ENCODE results near the gene KIAA1328. TPM values are rescaled to one million over a fixed set of nuclear protein-coding genes. Genes with fewer than 3 reads are reported as not detected.

Gene KIAA1328
- total and polyA plus RNA-seq, 7 donors = 2.1 to 18.9 (median 12.5) TPM

GRCh38 chr18:36835927-36836326, 7.0 kb downstream of the KIAA1328 start:
- no peaks in the 10 kb centered on the region for H3K27me3 ChIP-seq
- TF ChIP-seq POLR2A (IDR thresholded peaks at IDR 0.05) (no peak), EP300 (IDR thresholded peaks at IDR 0.05) (no peak), POLR2AphosphoS5 (IDR thresholded peaks at IDR 0.05) (no peak)
- TF ChIP-seq, protein P1, sequence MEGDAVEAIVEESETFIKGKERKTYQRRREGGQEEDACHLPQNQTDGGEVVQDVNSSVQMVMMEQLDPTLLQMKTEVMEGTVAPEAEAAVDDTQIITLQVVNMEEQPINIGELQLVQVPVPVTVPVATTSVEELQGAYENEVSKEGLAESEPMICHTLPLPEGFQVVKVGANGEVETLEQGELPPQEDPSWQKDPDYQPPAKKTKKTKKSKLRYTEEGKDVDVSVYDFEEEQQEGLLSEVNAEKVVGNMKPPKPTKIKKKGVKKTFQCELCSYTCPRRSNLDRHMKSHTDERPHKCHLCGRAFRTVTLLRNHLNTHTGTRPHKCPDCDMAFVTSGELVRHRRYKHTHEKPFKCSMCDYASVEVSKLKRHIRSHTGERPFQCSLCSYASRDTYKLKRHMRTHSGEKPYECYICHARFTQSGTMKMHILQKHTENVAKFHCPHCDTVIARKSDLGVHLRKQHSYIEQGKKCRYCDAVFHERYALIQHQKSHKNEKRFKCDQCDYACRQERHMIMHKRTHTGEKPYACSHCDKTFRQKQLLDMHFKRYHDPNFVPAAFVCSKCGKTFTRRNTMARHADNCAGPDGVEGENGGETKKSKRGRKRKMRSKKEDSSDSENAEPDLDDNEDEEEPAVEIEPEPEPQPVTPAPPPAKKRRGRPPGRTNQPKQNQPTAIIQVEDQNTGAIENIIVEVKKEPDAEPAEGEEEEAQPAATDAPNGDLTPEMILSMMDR (IDR thresholded peaks at IDR 0.05) = no peak
- H3K9me3 ChIP-seq = no peaks in the 10 kb centered on the region
- intact Hi-C loops (cut with DNase I) = no loop called here
- DNase-seq = no peak
- no peaks in the 10 kb centered on the region for H3K4me1 ChIP-seq
- WGBS, 2 donors = 97 to 100% methylated on average over 1 of the region's 1 CpG
- no peak overlapping the region for H3K4me3 ChIP-seq
- peaks cover 0 to 14% (median 0%) of the 10 kb centered on the region in 4 donors for H3K36me3 ChIP-seq
- no peak overlapping the region for H3K27ac ChIP-seq

DNA sequence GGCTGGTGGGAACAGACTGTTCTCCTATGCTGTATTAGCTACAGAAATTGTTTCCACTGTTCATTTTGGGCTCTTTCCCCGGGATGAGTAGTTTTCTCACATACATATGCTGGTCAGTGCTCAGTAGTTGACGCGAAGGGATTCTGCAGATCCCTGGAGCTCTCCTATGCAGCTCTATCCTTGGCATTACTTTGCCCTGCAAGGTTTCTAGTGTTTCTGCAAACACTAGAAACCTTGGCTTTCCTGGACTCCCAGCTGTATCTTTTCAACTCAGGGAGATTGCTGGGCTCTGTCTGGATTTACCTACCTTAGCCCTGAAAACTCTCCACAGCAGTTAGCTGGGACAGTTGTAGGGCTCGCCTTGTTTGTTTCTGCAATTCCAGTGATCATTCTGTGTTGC, 10.9 kb downstream of the KIAA1328 start:
- Histone ChIP-seq H3K4me1 (no peaks in the 10 kb centered on the region), H3K27me3 (no peaks in the 10 kb centered on the region), H3K27ac (no peak overlapping the region), H3K9me3 (no peaks in the 10 kb centered on the region), H3K4me3 (no peak overlapping the region), H3K36me3 (peaks cover 0 to 14% (median 0%) of the 10 kb centered on the region in 4 donors)
- WGBS, 2 donors = 96 to 98% methylated on average over 4 of the region's 4 CpGs
- intact Hi-C loops (cut with DNase I) = no loop called here
- DNase-seq = no peak
- TF ChIP-seq POLR2AphosphoS5 (IDR thresholded peaks at IDR 0.05) = no peak
- TF ChIP-seq, protein P1 (IDR thresholded peaks at IDR 0.05) = no peak
- TF ChIP-seq POLR2A (IDR thresholded peaks at IDR 0.05) = no peak
- no peak for TF ChIP-seq EP300 (IDR thresholded peaks at IDR 0.05)

DNA sequence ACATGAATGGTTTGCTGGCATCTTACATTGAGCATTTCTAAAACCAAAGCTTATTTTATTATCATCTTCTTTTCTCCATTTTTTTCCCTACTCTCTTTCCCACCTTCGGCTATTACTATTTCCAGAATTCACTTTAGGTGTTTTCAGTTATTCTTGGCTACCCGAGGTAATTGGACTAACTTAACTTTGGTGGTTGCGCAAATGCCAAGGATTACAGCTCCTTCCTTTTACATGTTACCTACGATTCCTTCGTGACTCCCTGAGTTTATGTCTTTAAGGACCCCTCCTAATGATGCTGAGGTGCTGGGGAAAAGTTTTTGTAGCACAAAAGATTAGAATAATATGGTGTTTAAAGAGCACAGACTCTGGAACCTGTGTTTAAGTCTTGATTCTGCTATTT, 14.3 kb downstream of the KIAA1328 start:
- H3K4me3 ChIP-seq = no peak overlapping the region
- no peak for DNase-seq
- no peaks in the 10 kb centered on the region for H3K9me3 ChIP-seq
- intact Hi-C loops (cut with DNase I) = no loop called here
- H3K27ac ChIP-seq = no peak overlapping the region
- no peaks in the 10 kb centered on the region for H3K4me1 ChIP-seq
- no peaks in the 10 kb centered on the region for H3K36me3 ChIP-seq
- 95 to 97% methylated on average over 5 of the region's 5 CpGs for WGBS, 2 donors
- no peak for TF ChIP-seq POLR2A (IDR thresholded peaks at IDR 0.05)
- TF ChIP-seq POLR2AphosphoS5 (IDR thresholded peaks at IDR 0.05) = no peak
- TF ChIP-seq, protein P1 (IDR thresholded peaks at IDR 0.05) = no peak
- no peak for TF ChIP-seq EP300 (IDR thresholded peaks at IDR 0.05)
- H3K27me3 ChIP-seq = no peaks in the 10 kb centered on the region

DNA sequence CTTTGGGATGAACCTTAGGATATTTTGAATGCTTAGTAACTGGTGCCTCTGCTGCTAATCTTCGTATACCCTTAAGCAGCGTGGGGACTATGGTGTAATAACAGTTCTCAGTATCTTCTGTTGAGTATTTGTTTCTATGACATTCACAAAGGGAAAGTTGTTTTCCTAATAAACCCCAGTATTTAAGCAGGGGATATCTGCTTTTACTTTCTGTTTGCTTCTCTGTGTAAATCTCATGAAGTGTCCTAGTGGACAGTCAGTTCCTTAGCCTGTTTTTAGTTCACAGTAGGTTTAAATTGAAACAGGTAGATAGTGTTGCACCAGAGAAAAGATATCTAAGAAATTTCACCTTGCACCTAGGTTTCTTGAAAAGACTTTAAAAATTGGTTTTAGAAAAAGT, 14.9 kb downstream of the KIAA1328 start:
- DNase-seq = no peak
- no peak overlapping the region for H3K4me3 ChIP-seq
- no peaks in the 10 kb centered on the region for H3K9me3 ChIP-seq
- H3K4me1 ChIP-seq = no peaks in the 10 kb centered on the region
- no peak overlapping the region for H3K27ac ChIP-seq
- TF ChIP-seq POLR2AphosphoS5 (IDR thresholded peaks at IDR 0.05) (no peak), EP300 (IDR thresholded peaks at IDR 0.05) (no peak)
- TF ChIP-seq, protein P1 (IDR thresholded peaks at IDR 0.05) = no peak
- no peaks in the 10 kb centered on the region for H3K27me3 ChIP-seq
- H3K36me3 ChIP-seq = no peaks in the 10 kb centered on the region
- intact Hi-C loops (cut with DNase I) = no loop called here
- 87 to 93% methylated on average over 2 of the region's 2 CpGs for WGBS, 2 donors

DNA sequence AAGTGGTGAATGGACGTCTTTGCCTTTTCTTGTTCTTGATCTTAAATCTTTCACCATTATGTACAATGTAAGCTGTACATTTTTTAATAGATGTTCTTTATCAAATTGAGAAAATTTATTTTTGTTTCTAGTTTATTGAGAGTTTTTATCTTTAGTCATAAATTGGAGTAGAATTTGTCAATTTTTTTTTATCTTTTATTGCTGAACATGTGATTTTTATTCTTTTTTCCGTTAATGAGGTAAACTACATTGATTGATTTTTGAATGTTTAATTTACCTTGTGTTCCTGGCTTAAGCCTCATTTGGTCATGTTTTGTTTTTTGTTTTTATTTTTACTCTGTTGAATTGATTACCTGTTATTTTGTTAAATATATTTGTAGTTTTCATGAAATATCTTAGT, 19.7 kb downstream of the KIAA1328 start:
- H3K9me3 ChIP-seq = peaks cover 0 to 3% (median 0%) of the 10 kb centered on the region in 4 donors
- no peaks in the 10 kb centered on the region for H3K27me3 ChIP-seq
- 96 to 98% methylated on average over 2 of the region's 2 CpGs for WGBS, 2 donors
- peaks cover 0 to 4% (median 0%) of the 10 kb centered on the region in 4 donors for H3K36me3 ChIP-seq
- DNase-seq = no peak
- H3K4me3 ChIP-seq = no peak overlapping the region
- H3K4me1 ChIP-seq = no peaks in the 10 kb centered on the region
- intact Hi-C loops (cut with DNase I) = no loop called here
- TF ChIP-seq, protein P1 (IDR thresholded peaks at IDR 0.05) = no peak
- TF ChIP-seq EP300 (IDR thresholded peaks at IDR 0.05) (no peak), POLR2AphosphoS5 (IDR thresholded peaks at IDR 0.05) (no peak), POLR2A (IDR thresholded peaks at IDR 0.05) (no peak)
- no peak overlapping the region for H3K27ac ChIP-seq
